ENCODE measurements around the gene PSMB5.

The PSMB5 gene

DNA sequence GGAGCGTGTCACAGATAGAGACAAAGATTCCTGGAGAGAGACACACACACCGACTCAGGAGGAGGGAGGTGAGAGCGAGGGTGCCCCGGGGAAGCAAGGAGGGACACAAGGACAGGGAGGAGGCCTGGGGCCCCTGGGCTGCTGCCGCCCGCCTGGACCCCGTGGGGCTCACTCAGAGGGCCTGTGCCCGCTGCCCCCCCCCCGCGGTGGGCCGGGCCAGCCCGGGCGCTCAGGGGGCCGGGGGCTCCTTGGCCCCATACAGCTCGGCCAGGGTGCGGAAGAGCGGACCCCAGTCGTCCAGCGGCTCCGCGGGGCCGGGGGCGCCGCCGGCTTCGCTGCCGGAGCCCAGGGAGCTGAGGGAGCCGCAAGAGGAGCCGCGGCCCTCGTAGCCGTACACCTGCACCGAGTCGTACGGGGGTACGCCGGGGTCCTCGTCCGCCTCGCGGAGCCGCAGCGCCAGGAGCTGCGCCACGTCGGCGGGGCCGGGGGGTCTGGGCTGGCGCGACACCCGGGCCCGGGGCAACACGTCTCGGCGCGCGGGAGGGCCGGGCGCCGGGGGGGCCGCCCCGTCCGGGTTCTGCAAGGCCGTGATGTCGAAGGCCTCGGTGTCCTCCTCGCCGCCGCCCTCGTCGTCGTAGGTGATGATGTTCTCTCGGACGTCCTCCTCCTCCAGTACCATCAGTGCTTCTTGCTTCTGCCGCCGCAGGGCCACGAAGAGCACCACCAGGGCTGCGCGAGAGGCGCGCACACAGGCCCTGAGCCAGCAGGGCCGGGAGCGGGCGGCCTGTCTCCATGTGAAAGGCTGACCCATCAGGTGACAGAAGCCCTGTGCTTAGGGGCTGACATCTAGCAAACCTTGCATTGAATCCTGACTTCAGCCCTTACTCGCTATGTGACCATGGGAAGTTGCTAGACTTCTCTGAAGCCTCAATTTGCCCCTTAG lies 13.3 kb upstream of the PSMB5 start:
- DNase-seq, result no peak
- in situ Hi-C loops (cut with HindIII; ENCODE audit: low pct_ligation_motif_present, low pct_unique_long_range_greater_than_20kb, low sequenced_read_pairs), result no loop called here

DNA sequence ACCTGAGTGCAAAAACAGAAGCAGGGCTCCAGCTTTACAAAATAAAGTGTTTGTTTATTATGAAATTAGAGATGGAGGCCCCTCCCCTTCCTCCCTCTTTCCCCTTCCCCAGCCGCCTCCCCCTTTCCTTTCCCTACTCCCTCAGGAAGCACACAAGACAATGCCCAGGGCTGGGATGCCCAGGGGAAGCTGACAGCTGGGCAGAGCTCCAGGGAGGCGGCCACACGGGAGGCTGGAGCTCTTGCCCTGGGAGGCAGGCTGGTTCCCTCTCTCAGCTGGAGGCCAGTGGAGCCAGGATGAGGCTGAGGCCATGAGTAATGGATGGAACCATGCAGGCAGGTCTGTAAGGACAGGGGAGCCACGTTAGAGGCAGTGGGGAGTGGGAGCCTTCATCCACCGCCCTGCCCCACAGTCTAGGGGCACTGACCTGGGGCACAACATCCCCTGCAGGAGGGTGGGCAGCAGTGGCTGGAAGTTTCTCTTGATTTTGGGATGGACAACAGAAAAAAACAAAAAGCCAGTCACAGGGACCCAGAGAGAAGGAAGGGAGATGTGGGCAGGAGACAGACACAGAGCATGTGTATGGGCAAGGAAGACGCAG lies 12.4 kb upstream of the PSMB5 start:
- DNase-seq, result no peak
- in situ Hi-C loops (cut with HindIII; ENCODE audit: low pct_ligation_motif_present, low pct_unique_long_range_greater_than_20kb, low sequenced_read_pairs), result no loop called here

DNA sequence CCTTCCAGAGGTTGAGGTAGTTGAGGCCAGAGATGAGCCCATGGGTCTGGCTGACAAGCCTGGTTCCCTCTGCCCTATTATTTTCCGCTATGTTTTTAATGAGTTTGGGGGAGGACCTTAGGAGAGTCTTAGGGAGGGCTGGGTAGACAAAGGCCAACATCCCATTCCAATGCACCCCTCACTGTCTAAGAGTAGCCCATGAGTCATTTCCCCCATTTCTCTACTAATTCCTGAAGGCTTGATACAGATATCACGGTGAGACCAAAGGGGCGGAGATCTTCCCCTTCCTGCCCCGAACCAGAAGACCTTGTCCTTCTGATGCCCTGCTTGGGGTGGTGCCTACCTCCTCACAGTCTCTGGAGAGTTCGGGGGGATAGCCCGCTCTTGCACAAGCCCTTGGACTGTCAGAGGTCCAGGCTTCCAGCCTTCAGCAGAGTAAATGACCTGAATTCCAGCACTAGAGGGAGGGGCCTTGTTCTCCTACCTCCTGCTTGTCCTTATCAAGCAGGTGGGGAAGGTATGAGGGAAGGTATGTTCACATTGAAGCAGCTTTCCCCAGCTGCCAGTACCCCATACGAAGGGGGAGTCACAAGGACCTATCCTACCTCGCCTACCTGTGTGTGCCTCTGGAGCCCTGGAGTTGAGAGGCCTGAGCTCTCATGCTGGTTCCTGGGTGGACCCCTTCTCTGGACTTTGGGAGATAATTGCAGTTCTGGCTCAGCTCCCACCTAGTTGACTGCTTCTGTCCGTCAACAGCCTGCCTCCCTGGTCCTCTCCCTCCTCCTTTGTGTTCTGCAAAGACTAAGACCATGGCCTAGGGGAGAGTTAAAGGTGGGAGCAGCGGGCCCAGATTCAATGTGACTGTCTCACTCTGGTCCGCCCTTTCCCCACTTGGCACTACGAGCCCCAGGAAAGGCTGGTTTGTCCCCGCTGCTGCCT lies 11.0 kb upstream of the PSMB5 start:
- no peak for DNase-seq
- in situ Hi-C loops (cut with HindIII; ENCODE audit: low pct_ligation_motif_present, low pct_unique_long_range_greater_than_20kb, low sequenced_read_pairs), result no loop called here

- in situ Hi-C loops (cut with HindIII; ENCODE audit: low pct_ligation_motif_present, low pct_unique_long_range_greater_than_20kb, low sequenced_read_pairs), result no loop called here
- DNase-seq, result no peak
Measured at GRCh38 chr14:23044840-23045239, 10.1 kb upstream of the PSMB5 start.

DNA sequence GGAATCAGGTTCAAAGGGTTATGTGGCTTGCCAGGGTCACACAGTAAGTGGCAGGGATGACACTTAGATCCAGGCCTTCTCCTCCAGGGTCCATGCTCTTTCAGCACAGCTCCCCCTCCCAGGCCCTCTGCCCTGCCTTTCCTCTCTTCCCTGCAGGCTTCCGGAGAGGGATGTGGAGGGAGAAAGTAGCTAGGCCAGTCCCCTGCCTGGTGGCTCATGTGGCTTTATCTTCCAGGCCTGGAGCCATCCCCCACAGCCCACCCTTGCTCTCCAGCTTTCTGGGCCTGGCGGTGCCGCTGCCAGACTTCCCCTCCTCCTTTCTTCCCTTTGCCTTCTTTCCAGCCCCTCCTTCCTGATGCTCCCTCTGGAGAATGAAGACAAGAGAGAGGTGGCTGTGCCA lies 9.1 kb upstream of the PSMB5 start:
- in situ Hi-C loops (cut with HindIII; ENCODE audit: low pct_ligation_motif_present, low pct_unique_long_range_greater_than_20kb, low sequenced_read_pairs), result no loop called here

DNA sequence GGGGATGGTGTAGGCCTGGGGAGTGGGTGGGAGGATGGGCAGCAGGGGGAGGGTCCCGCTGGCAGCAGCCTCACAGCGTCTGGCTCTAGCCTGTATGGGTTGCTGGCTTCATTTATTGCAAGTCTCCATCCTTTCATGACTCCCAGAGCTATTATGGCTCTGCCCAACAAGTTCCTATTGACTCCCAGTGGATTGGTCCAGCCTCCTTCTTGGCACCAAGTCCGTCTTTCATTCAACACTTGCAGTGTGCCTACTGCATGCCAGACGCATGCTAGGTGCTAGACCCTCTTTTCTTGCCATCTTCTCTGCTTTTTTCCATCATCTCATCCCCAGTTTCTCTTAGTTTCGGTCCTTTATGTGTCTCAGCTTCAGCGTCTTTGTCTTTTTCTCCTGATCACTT lies 8.4 kb upstream of the PSMB5 start:
- no peak for DNase-seq

More for the DNA sequence above, 9.1 kb upstream of the PSMB5 start:
- DNase-seq, result no peak

GRCh38 chr14:23042162-23042965 lies 7.7 kb upstream of the PSMB5 start, which contains the start of gene PSMB11:
PSMB11 (plus strand) TSS chr14:23042212; CDS start chr14:23042226, 14 bp downstream.
- in situ Hi-C loops (cut with HindIII; ENCODE audit: low pct_ligation_motif_present, low pct_unique_long_range_greater_than_20kb, low sequenced_read_pairs), result no loop called here
- DNase-seq, result no peak

More for the DNA sequence above, 8.4 kb upstream of the PSMB5 start:
- in situ Hi-C loops (cut with HindIII; ENCODE audit: low pct_ligation_motif_present, low pct_unique_long_range_greater_than_20kb, low sequenced_read_pairs), result no loop called here

- in situ Hi-C loops (cut with HindIII; ENCODE audit: low pct_ligation_motif_present, low pct_unique_long_range_greater_than_20kb, low sequenced_read_pairs), result no loop called here
- no peak for DNase-seq
Measured at GRCh38 chr14:23041729-23042128, 7.0 kb upstream of the PSMB5 start.

DNA sequence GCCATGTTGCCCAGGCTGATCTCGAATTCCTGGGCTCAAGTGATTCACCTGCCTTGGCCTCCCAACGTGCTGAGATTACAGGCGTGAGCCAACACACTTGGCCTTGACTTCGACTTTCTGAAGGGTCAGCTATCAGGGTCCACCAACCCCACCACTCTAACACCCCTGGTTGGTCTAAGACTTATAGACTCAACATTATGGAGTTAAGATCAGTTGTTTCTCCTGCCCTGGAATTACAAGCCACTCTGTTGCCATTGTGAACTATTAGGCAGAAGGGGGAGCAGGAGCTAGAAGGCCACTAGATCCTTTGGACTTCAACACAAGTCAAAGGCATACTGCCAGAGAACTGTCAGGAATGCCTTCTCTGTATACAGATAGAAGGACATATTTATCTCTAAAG lies 5.4 kb upstream of the PSMB5 start:
- no peak for DNase-seq
- in situ Hi-C loops (cut with HindIII; ENCODE audit: low pct_ligation_motif_present, low pct_unique_long_range_greater_than_20kb, low sequenced_read_pairs), result no loop called here

DNA sequence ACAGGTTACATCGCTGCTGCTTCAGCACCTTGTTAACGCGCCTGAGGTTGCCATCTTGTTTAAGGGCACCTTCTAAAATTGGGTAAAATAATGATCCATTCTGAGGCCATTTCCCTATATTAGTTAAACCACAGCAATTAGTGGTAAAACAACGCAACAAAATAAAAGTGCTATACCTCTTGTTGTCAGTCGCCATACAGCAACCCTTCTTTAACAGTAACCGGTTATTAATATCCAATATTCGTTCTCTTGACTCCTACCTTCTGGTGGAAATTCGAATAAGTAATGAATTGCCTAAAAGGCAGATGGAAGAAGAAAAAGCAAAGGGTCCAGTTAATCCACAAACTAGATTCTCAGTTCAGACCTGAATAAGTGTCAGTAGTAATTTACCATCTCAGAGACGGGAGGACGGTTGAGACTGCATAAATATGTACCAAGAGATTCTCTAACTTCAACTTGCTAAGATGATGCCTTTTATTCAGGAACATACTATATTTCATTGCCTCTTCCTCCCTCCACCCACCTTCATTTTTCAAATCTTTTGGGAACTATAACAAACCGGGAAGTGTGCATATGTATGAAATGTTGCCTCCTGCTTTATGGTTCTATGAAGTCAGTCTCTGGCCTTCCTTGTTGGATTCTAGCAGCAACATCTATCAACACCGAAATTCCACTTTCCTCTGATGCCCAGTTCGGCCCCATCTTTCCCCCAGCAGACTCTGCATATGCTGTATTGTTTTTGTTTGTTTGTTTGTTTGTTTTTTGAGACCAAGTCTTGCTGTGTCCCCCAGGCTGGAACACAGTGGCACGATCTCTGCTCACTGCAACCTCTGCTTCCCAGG lies 824 bp upstream of the PSMB5 start:
- in situ Hi-C loops (cut with HindIII; ENCODE audit: low pct_ligation_motif_present, low pct_unique_long_range_greater_than_20kb, low sequenced_read_pairs), result no loop called here
- DNase-seq, result no peak

DNA sequence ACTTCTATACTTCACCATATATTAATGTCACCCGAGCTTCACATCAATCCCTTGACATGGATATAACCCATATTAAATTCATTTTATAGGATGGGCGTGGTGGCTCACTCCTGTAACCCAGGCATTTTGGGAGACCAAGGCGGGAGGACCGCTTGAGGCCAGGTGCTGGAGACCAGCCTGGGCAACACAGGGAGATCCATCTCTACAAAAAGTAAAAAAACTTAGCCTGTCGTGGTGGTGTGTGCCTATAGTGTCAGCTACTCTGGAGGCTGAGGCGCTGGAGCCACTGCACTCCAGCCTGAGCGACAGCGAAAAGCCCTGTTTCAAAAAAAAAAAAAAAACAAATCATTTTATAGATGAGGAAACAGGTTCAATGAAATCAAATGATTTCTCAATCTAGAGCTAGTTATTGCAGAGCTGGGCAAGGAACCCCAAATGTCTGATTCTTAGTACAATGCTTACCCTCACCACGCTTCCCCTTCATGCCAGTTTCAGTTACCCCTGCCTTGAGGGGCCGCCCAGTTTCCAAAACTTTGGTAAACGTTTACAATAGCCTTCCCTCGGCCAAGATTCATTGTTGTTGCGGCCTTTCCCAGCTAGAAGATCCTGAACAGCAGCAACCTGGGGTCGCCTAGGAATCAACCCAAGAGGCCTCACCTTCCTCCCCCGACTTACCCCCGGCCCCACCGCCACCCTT lies 751 bp downstream of the PSMB5 start:
- DNase-seq, result no peak
- in situ Hi-C loops (cut with HindIII; ENCODE audit: low pct_ligation_motif_present, low pct_unique_long_range_greater_than_20kb, low sequenced_read_pairs), result no loop called here

DNA sequence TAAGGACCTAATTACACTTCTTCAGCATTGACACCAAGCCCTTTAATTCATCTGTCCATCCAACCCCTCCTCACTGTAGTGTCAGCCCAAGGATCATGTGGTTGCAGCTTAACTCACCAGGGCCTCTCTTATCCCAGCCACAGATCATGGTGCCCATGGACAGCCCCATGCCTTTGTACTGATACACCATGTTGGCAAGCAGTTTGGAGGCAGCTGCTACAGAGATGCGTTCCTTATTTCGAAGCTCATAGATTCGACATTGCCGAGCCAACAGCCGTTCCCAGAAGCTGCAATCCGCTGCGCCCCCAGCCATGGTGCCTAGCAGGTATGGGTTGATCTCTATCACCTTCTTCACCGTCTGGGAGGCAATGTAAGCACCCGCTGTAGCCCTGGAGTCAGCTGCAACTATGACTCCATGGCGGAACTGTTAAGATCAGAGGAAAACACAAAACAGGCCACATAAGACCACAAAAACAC lies 1.4 kb downstream of the PSMB5 start:
- in situ Hi-C loops (cut with HindIII; ENCODE audit: low pct_ligation_motif_present, low pct_unique_long_range_greater_than_20kb, low sequenced_read_pairs), result no loop called here
- no peak for DNase-seq

- DNase-seq, result no peak
- in situ Hi-C loops (cut with HindIII; ENCODE audit: low pct_ligation_motif_present, low pct_unique_long_range_greater_than_20kb, low sequenced_read_pairs), result no loop called here
Measured at GRCh38 chr14:23030936-23031335, 3.8 kb downstream of the PSMB5 start.

DNA sequence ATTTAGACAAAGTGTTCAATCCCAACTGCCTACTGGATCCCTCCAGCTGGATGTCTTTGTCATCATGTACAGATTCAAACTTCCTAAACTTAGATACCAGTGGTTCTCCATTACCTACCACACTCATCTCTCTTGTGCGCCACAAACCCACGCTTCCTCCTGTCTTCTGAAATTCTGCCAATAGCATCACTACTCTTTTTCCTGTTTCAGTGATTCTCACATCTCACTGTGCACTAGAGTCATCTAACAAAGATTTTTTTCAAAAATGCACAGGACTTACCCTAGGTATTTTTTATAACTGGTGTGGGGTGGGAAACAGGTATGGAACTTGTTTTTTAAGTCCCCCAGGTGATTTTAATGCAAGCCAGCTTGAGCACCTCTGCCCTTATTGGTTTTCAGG lies 5.9 kb downstream of the PSMB5 start:
- DNase-seq, result no peak
- in situ Hi-C loops (cut with HindIII; ENCODE audit: low pct_ligation_motif_present, low pct_unique_long_range_greater_than_20kb, low sequenced_read_pairs), result no loop called here

- in situ Hi-C loops (cut with HindIII; ENCODE audit: low pct_ligation_motif_present, low pct_unique_long_range_greater_than_20kb, low sequenced_read_pairs), result no loop called here
- no peak for DNase-seq
Measured at GRCh38 chr14:23025151-23025814, 9.4 kb downstream of the PSMB5 start.

DNA sequence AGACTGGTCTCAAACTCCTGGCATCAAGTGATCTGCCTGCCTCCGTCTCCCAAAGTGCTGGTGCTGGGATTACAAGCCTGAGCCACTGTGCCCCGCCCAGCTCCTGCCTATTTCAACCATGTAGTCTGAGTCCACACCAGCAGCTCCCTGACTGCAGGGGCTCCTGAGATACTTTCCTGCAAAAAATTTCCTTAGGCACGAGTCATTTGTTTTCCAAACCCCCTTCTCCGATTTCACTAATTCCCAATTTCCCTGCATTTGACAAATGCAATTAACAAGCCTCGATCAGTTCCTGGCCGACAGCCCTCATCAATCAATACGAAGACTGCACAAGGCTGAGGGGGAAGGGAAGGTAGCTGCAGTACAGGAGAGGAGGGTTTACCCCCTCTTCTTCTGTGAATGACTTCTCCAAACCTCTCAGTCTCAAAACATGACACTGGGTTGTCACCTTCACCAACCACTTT lies 10.1 kb downstream of the PSMB5 start:
- no peak for DNase-seq
- in situ Hi-C loops (cut with HindIII; ENCODE audit: low pct_ligation_motif_present, low pct_unique_long_range_greater_than_20kb, low sequenced_read_pairs), result no loop called here

All from ACHN (cell line).